HG03521 (cell line): ENCODE results near the gene GLIS1.

ENCODE experiments used
- ATAC-seq: cut with Tn5 transposase; IDR thresholded peaks from one replicate; pipeline ENCODE4 v1.9.1; 2021; ENCODE audit warnings: mild to moderate bottlenecking, moderate library complexity; ENCODE audit not compliant: unreplicated experiment

GLIS1 gene

GRCh38 chr1:53620061-53620855 is 118.7 kb downstream of the GLIS1 start:
- ATAC-seq: no peak

GRCh38 chr1:53619367-53620060 is 119.5 kb downstream of the GLIS1 start:
- ATAC-seq: no peak

GRCh38 chr1:53618500-53619366 is 120.2 kb downstream of the GLIS1 start:
- ATAC-seq: no peak

- no peak for ATAC-seq
Observed at GRCh38 chr1:53617851-53618499, 121.0 kb downstream of the GLIS1 start.

- no peak for ATAC-seq
Observed at GRCh38 chr1:53617382-53617781, 121.6 kb downstream of the GLIS1 start.

GRCh38 chr1:53616927-53617326 is 122.0 kb downstream of the GLIS1 start:
- ATAC-seq: no peak

- ATAC-seq: no peak
Observed at GRCh38 chr1:53616511-53616910, 122.5 kb downstream of the GLIS1 start.

GRCh38 chr1:53615101-53615500 is 123.9 kb downstream of the GLIS1 start:
- no peak for ATAC-seq

- no peak for ATAC-seq
Observed at GRCh38 chr1:53614231-53615021, 124.5 kb downstream of the GLIS1 start.

- no peak for ATAC-seq
Observed at GRCh38 chr1:53608676-53609075, 130.3 kb downstream of the GLIS1 start.

- no peak for ATAC-seq
Observed at GRCh38 chr1:53608071-53608470, 130.9 kb downstream of the GLIS1 start.

GRCh38 chr1:53606651-53607051 is 132.3 kb downstream of the GLIS1 start:
- no peak for ATAC-seq

GRCh38 chr1:53606197-53606596 is 132.8 kb downstream of the GLIS1 start:
- ATAC-seq: no peak

GRCh38 chr1:53605181-53605580 is 133.8 kb downstream of the GLIS1 start:
- no peak for ATAC-seq

GRCh38 chr1:53604291-53604919 is 134.6 kb downstream of the GLIS1 start:
- ATAC-seq: no peak

- ATAC-seq: no peak
Observed at GRCh38 chr1:53603431-53603830, 135.5 kb downstream of the GLIS1 start.

GRCh38 chr1:53601867-53602775 is 136.8 kb downstream of the GLIS1 start:
- no peak for ATAC-seq

GRCh38 chr1:53601031-53601745 is 137.8 kb downstream of the GLIS1 start:
- no peak for ATAC-seq
